Measurements from ENCODE around the gene FAM111A.

The FAM111A gene

GRCh38 chr11:59141673-59142460 is 789 bp upstream of the FAM111A start:
- DNase-seq (ENCODE audit: low spot score) = peak; percentile 69

GRCh38 chr11:59144096-59144495 is 1.4 kb downstream of the FAM111A start:
- DNase-seq (ENCODE audit: low spot score) = peak; percentile 26

- DNase-seq (ENCODE audit: low spot score) = peak; percentile 94
Observed at GRCh38 chr11:59144579-59145345, 2.1 kb downstream of the FAM111A start.

- peak; percentile 39 for DNase-seq (ENCODE audit: low spot score)
Observed at GRCh38 chr11:59145534-59145933, 2.9 kb downstream of the FAM111A start.

- no peak for DNase-seq (ENCODE audit: low spot score)
Observed at GRCh38 chr11:59151761-59152160, 9.1 kb downstream of the FAM111A start.

- no peak for DNase-seq (ENCODE audit: low spot score)
Observed at GRCh38 chr11:59152312-59152951, 9.8 kb downstream of the FAM111A start.

GRCh38 chr11:59154610-59155009 is 12.0 kb downstream of the FAM111A start:
- DNase-seq (ENCODE audit: low spot score) = peak; percentile 48

GRCh38 chr11:59157433-59157832 is 14.8 kb downstream of the FAM111A start:
- no peak for DNase-seq (ENCODE audit: low spot score)

- peak; percentile 83 for DNase-seq (ENCODE audit: low spot score)
Observed at GRCh38 chr11:59158206-59159068, 15.8 kb downstream of the FAM111A start.

- no peak for DNase-seq (ENCODE audit: low spot score)
Observed at GRCh38 chr11:59164028-59164427, 21.4 kb downstream of the FAM111A start.

- DNase-seq (ENCODE audit: low spot score) = peak; percentile 95
Observed at GRCh38 chr11:59171508-59172322, 29.1 kb downstream of the FAM111A start, which contains the start of gene DTX4. Gene DTX4, plus strand, starts transcription at chr11:59172132. Its CDS starts 464 bp downstream, at chr11:59172596.

- DNase-seq (ENCODE audit: low spot score) = peak; percentile 8
Observed at GRCh38 chr11:59172345-59173079, 29.9 kb downstream of the FAM111A start.

- DNase-seq (ENCODE audit: low spot score) = no peak
Observed at GRCh38 chr11:59173080-59173963, 30.7 kb downstream of the FAM111A start.

- peak; percentile 15 for DNase-seq (ENCODE audit: low spot score)
Observed at GRCh38 chr11:59173964-59174663, 31.5 kb downstream of the FAM111A start.

GRCh38 chr11:59174664-59175033 is 32.0 kb downstream of the FAM111A start:
- DNase-seq (ENCODE audit: low spot score) = peak; percentile 30

- DNase-seq (ENCODE audit: low spot score) = no peak
Observed at GRCh38 chr11:59175091-59175501, 32.4 kb downstream of the FAM111A start.

- DNase-seq (ENCODE audit: low spot score) = no peak
Observed at GRCh38 chr11:59176330-59176729, 33.7 kb downstream of the FAM111A start.

GRCh38 chr11:59178402-59178801 is 35.7 kb downstream of the FAM111A start:
- DNase-seq (ENCODE audit: low spot score) = no peak

Measured in RKO (cell line).